ENCODE measurements around the gene ZNF550.

GRCh38 chr19:57566396-57567265, 7.0 kb upstream of the ZNF550 start:
- 0 out of 2 replicates have a peak, but pooled peaks have one; percentile 13 for TF ChIP-seq CTCF (conservative IDR thresholded peaks at IDR 0.05; ENCODE audit: low read depth, low read length)
- TF ChIP-seq EZH2phosphoT487 (IDR thresholded peaks at IDR 0.05; ENCODE audit: borderline replicate concordance, low read length) = no peak
- no peak for TF ChIP-seq EZH2 (IDR thresholded peaks at IDR 0.05; ENCODE audit: low read length, unreplicated experiment)
